IMR-90 (cell line): ENCODE results near the gene TTC9. TPM values are rescaled to one million over a fixed set of nuclear protein-coding genes. Genes with fewer than 3 reads are reported as not detected.

Source experiments
- ATAC-seq: fragments of 200-7000 bp; cut with Tn5 transposase; 2 replicates; pipeline ENCODE4 v1.9.1; 2020; ENCODE audit warnings: low read depth, mild to moderate bottlenecking, moderate library complexity
- BruUV-seq: library from RNA; stranded (reverse); fragments of 400-500 nt; replicated peaks from 2 replicates; lab custom pipeline; 2021; lab: Mats Ljungman, UMichigan
- CTCF ChIA-PET: fragments of 300-600 bp; formaldehyde crosslinking; extraction: SDS; loops from one replicate; lab custom pipeline; 2021; ENCODE audit warnings: antibody characterized with exemption; lab: Yijun Ruan, JAX
- POLR2A ChIA-PET: fragments of 300-600 bp; sonication (Branson Sonifier 250); formaldehyde crosslinking; loops from one replicate; lab custom pipeline; 2022; ENCODE audit warnings: antibody characterized with exemption; ENCODE audit not compliant: unreplicated experiment; lab: Charles Lee
- DNase-seq: peaks from one replicate; pipeline ENCODE4 v3.0.0; 2013
- H2AFZ ChIP-seq: replicated peaks from 2 replicates; pipeline ENCODE3; 2013; ENCODE audit warnings: low read length, mild to moderate bottlenecking; ENCODE audit not compliant: poor library complexity
- H2AK5ac ChIP-seq: 2 replicates; pipeline ENCODE4 v1.6.1; 2013; ENCODE audit warnings: low read depth, low read length, inconsistent platforms
- H2AK9ac ChIP-seq: replicated peaks from 2 replicates; pipeline ENCODE3; 2013; ENCODE audit warnings: mild to moderate bottlenecking, low read depth, low read length, moderate library complexity; ENCODE audit not compliant: poor library complexity
- H2BK120ac ChIP-seq: 2 replicates; pipeline ENCODE4 v1.6.1; 2013; ENCODE audit warnings: low read depth, low read length, inconsistent platforms
- H2BK15ac ChIP-seq: 3 replicates; pipeline ENCODE4 v1.6.1; 2013; ENCODE audit warnings: low read depth, low read length, inconsistent platforms
- H2BK20ac ChIP-seq: 2 replicates; pipeline ENCODE4 v1.6.1; 2013; ENCODE audit warnings: low read depth, mild to moderate bottlenecking, inconsistent platforms, low read length, moderate library complexity
- H2BK5ac ChIP-seq: 2 replicates; pipeline ENCODE4 v1.6.1; 2013; ENCODE audit warnings: mild to moderate bottlenecking, low read depth, low read length, inconsistent platforms; ENCODE audit not compliant: poor library complexity, severe bottlenecking
- H3K14ac ChIP-seq: replicated peaks from 2 replicates; pipeline ENCODE4 v1.6.1; 2013; ENCODE audit warnings: low read depth, low read length, inconsistent platforms
- H3K18ac ChIP-seq: 2 replicates; pipeline ENCODE4 v1.6.1; 2013; ENCODE audit warnings: low read depth, low read length, control low read depth
- H3K23ac ChIP-seq: 2 replicates; pipeline ENCODE4 v1.6.1; 2013; ENCODE audit warnings: low read depth, low read length, inconsistent platforms
- H3K27ac ChIP-seq: 2 replicates; pipeline ENCODE4 v1.5.1; 2013; ENCODE audit warnings: mild to moderate bottlenecking, control low read depth, low read length; ENCODE audit not compliant: insufficient read depth
- H3K27me3 ChIP-seq: 2 replicates; pipeline ENCODE4 v1.6.1; 2013; ENCODE audit warnings: low read length; ENCODE audit not compliant: control insufficient read depth, insufficient read depth
- H3K36me3 ChIP-seq: 2 replicates; pipeline ENCODE4 v1.6.1; 2013; ENCODE audit warnings: low read length, mixed read lengths; ENCODE audit not compliant: control insufficient read depth, insufficient read depth
- H3K4ac ChIP-seq: 2 replicates; pipeline ENCODE4 v1.6.1; 2013; ENCODE audit warnings: low read depth, low read length, inconsistent platforms
- H3K4me1 ChIP-seq: 2 replicates; pipeline ENCODE4 v1.6.1; 2013; ENCODE audit warnings: low read length, mixed read lengths; ENCODE audit not compliant: control insufficient read depth, insufficient read depth
- H3K4me2 ChIP-seq: 2 replicates; pipeline ENCODE4 v1.6.1; 2013; ENCODE audit warnings: low read depth, mild to moderate bottlenecking, control low read depth, low read length, moderate library complexity
- H3K4me3 ChIP-seq: 2 replicates; pipeline ENCODE4 v1.5.1; 2013; ENCODE audit warnings: low read depth, mild to moderate bottlenecking, control low read depth, low read length, moderate library complexity; ENCODE audit not compliant: insufficient read depth
- H3K56ac ChIP-seq: 2 replicates; pipeline ENCODE4 v1.6.1; 2013; ENCODE audit warnings: low read length, inconsistent platforms; ENCODE audit not compliant: insufficient read depth; ENCODE audit errors: extremely low read depth
- H3K79me1 ChIP-seq, 2 experiments: 2 replicates each; pipeline ENCODE4 v1.6.1; 2013; ENCODE audit warnings: low read length in 2 of 2, inconsistent platforms in 1 of 2, low read depth in 1 of 2
- H3K9ac ChIP-seq: 2 replicates; pipeline ENCODE4 v1.6.1; 2013; ENCODE audit warnings: low read depth, low read length, control low read depth
- H3K9me1 ChIP-seq: 2 replicates; pipeline ENCODE4 v1.6.1; 2013; ENCODE audit warnings: low read length, inconsistent platforms; ENCODE audit not compliant: insufficient read depth
- H3K9me3 ChIP-seq: 2 replicates; pipeline ENCODE4 v1.6.1; 2013; ENCODE audit warnings: low read length; ENCODE audit not compliant: control insufficient read depth, insufficient read depth
- H4K20me1 ChIP-seq: 2 replicates; pipeline ENCODE4 v1.6.1; 2013; ENCODE audit warnings: low read length, inconsistent platforms; ENCODE audit not compliant: insufficient read depth
- H4K5ac ChIP-seq: 2 replicates; pipeline ENCODE4 v1.6.1; 2013; ENCODE audit warnings: mild to moderate bottlenecking, low read depth, low read length, control low read depth
- H4K8ac ChIP-seq, 2 experiments: 2 replicates each; pipeline ENCODE4 v1.6.1; 2013; ENCODE audit warnings: low read depth in 2 of 2, low read length in 2 of 2, control low read depth in 1 of 2, inconsistent platforms in 1 of 2
- H4K91ac ChIP-seq: 2 replicates; pipeline ENCODE4 v1.6.1; 2013; ENCODE audit warnings: low read depth, low read length, inconsistent platforms; ENCODE audit not compliant: insufficient read depth
- BHLHE40 ChIP-seq: fragments of 150-350 bp; IDR thresholded peaks from 2 replicates; pipeline ENCODE4 v1.6.1; 2016; ENCODE audit warnings: mild to moderate bottlenecking, low read depth, low read length
- CEBPB ChIP-seq: IDR thresholded peaks from 2 replicates; pipeline ENCODE4 v1.6.1; 2012; ENCODE audit warnings: low read depth, low read length, improper control_type of control experiment
- CHD1 ChIP-seq: IDR thresholded peaks from 2 replicates; pipeline ENCODE4 v1.6.1; 2012; ENCODE audit warnings: low read depth, low read length, improper control_type of control experiment
- ELK1 ChIP-seq: fragments of 150-350 bp; IDR thresholded peaks from 2 replicates; pipeline ENCODE4 v1.6.1; 2016; ENCODE audit warnings: low read depth, mild to moderate bottlenecking, low read length, moderate library complexity, borderline replicate concordance
- FOS ChIP-seq: fragments of 150-350 bp; IDR thresholded peaks from 2 replicates; pipeline ENCODE4 v1.6.1; 2016; ENCODE audit warnings: low read depth, low read length
- MAFK ChIP-seq: IDR thresholded peaks from 2 replicates; pipeline ENCODE4 v1.6.1; 2012; ENCODE audit warnings: low read depth, low read length, improper control_type of control experiment
- MAZ ChIP-seq: IDR thresholded peaks from 2 replicates; pipeline ENCODE4 v1.6.1; 2012; ENCODE audit warnings: low read depth, mild to moderate bottlenecking, low read length, improper control_type of control experiment, moderate library complexity, borderline replicate concordance
- MXI1 ChIP-seq: IDR thresholded peaks from 2 replicates; pipeline ENCODE4 v1.6.1; 2012; ENCODE audit warnings: low read depth, mild to moderate bottlenecking, low read length, moderate library complexity, borderline replicate concordance
- NFE2L2 ChIP-seq: fragments of 150-350 bp; IDR thresholded peaks from 2 replicates; pipeline ENCODE4 v1.6.1; 2016; ENCODE audit warnings: low read depth, mild to moderate bottlenecking, low read length
- POLR2A ChIP-seq: IDR thresholded peaks from 2 replicates; pipeline ENCODE4 v1.6.1; 2012; ENCODE audit warnings: mild to moderate bottlenecking, low read depth, low read length
- RAD21 ChIP-seq: IDR thresholded peaks from 2 replicates; pipeline ENCODE4 v1.6.1; 2012; ENCODE audit warnings: low read length, improper control_type of control experiment
- RCOR1 ChIP-seq: IDR thresholded peaks from 2 replicates; pipeline ENCODE4 v1.6.1; 2012; ENCODE audit warnings: mild to moderate bottlenecking, low read length, improper control_type of control experiment; ENCODE audit not compliant: insufficient replicate concordance
- RFX5 ChIP-seq: IDR thresholded peaks from 2 replicates; pipeline ENCODE4 v1.8.0; 2012; ENCODE audit warnings: low read depth, mild to moderate bottlenecking, low read length, moderate library complexity
- SMC3 ChIP-seq: fragments of 150-350 bp; IDR thresholded peaks from 2 replicates; pipeline ENCODE4 v1.6.1; 2016; ENCODE audit warnings: low read depth, mild to moderate bottlenecking, antibody characterized with exemption, low read length, moderate library complexity
- USF2 ChIP-seq: fragments of 150-350 bp; IDR thresholded peaks from 2 replicates; pipeline ENCODE4 v1.6.1; 2017; ENCODE audit warnings: mild to moderate bottlenecking, antibody characterized with exemption, low read length, low read depth
- WGBS, 2 experiments: methylation state at CpG; one replicate each; pipeline versions ENCODE4 v1.1.5 to v1.1.7; 2013; ENCODE audit warnings: missing lambda C conversion rate in 2 of 2; ENCODE audit not compliant: insufficient read length in 1 of 2; ENCODE audit errors: extremely low coverage in 2 of 2; 5-methylcytosine and 5-hydroxymethylcytosine counted together
- dilution Hi-C: fragments of 300-500 bp; cut with HindIII; formaldehyde crosslinking; loops from one replicate; pipeline ENCODE4 v1.14.3; 2018; ENCODE audit warnings: low sequenced_read_pairs; ENCODE audit not compliant: unreplicated experiment
- in situ Hi-C: fragments of 300-500 bp; cut with MboI; formaldehyde crosslinking; loops from 3 replicates; pipeline ENCODE4 v1.14.3; 2019; ENCODE audit warnings: low sequenced_read_pairs, inconsistent platforms, mixed read lengths
- intact Hi-C: fragments of 100-400 bp; cut with micrococcal nuclease; formaldehyde crosslinking; loops from 2 replicates; pipeline ENCODE4 v1.10.0; 2022
- polyA plus RNA-seq, 3 experiments: library from polyadenylated mRNA; depleted of rRNA; stranded (reverse); fragments of >200 nt; gene quantifications; 2 replicates each; pipeline ENCODE4 v1.2.3, GENCODE V29; 2012; ENCODE audit warnings: low replicate concordance in 1 of 3
- total RNA-seq: library from RNA; depleted of rRNA; stranded (reverse); fragments of >200 nt; gene quantifications from 2 replicates; pipeline ENCODE4 v1.2.3, GENCODE V29; 2012
- TF ChIP-seq, protein P1 (sequence below): conservative IDR thresholded peaks from 2 replicates; pipeline ENCODE4 v1.5.1; 2012; ENCODE audit warnings: mild to moderate bottlenecking, low read depth, low read length, improper control_type of control experiment

TTC9 gene
- total and polyA plus RNA-seq, 2 of the 4 experiments (the other 2 are of a cell fraction), result 0.02 TPM; not detected in 1

DNA sequence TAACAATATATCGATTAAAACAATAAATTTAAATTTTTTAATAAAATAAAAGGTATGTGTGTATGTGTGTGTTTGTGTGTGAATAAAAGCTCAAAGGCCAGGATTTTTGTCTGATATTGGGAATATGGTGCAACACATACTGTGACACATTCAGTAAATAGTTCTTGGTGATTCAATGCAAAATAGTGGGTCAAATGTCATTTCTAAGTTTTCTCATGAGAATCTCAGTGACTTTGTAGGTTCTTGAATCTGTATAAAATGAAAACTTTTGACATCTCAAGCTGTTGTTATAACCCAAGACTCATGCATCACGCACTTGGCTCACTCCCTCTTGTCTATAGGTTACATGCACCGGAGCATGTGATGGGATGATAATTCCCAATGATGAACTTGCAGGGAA lies 25.1 kb upstream of the TTC9 start:
- no peaks in the 10 kb centered on the region for H3K9me1 ChIP-seq
- no peak overlapping the region for H4K8ac ChIP-seq
- BruUV-seq, result no TSS peak
- no peaks in the 10 kb centered on the region for H3K36me3 ChIP-seq
- no peak overlapping the region for H4K91ac ChIP-seq
- H3K79me1 ChIP-seq, result no peaks in the 10 kb centered on the region
- no peak overlapping the region for H3K14ac ChIP-seq
- no peak overlapping the region for H2AK9ac ChIP-seq
- H2AK5ac ChIP-seq, result no peak overlapping the region
- CTCF ChIA-PET, result interaction anchor here (0.9 kb wide), 1 partner anchor 188 kb away, joined by 3 read pairs; no protein-coding TSS in a partner anchor
- no peak overlapping the region for H2BK15ac ChIP-seq
- H3K4me1 ChIP-seq, result no peaks in the 10 kb centered on the region
- no peak overlapping the region for H2BK5ac ChIP-seq
- no peak overlapping the region for H3K4ac ChIP-seq
- H2BK120ac ChIP-seq, result no peak overlapping the region
- dilution Hi-C loops (no loop called here), intact Hi-C loops (no loop called here), in situ Hi-C loops (loop anchor here (25.0 kb wide), 1 partner anchor 346 kb away; no protein-coding TSS in a partner anchor)
- WGBS, 2 experiments, result no CpG with 5 or more reads among the region's 3 CpGs
- no peak overlapping the region for H2AFZ ChIP-seq
- DNase-seq (no peak), ATAC-seq (no peak)
- no peaks in the 10 kb centered on the region for H4K20me1 ChIP-seq
- no peak overlapping the region for H4K5ac ChIP-seq
- H3K27me3 ChIP-seq, result peaks cover 3% of the 10 kb centered on the region
- POLR2A ChIA-PET, result no interaction called here
- no peak overlapping the region for H3K18ac ChIP-seq
- H3K56ac ChIP-seq, result no peak overlapping the region
- no peak overlapping the region for H2BK20ac ChIP-seq
- no peak for TF ChIP-seq BHLHE40
- TF ChIP-seq FOS, result no peak
- no peak for TF ChIP-seq USF2
- no peak for TF ChIP-seq CEBPB
- no peak for TF ChIP-seq MAZ
- TF ChIP-seq RAD21, result no peak
- TF ChIP-seq MXI1, result no peak
- no peak for TF ChIP-seq MAFK
- no peak for TF ChIP-seq SMC3
- TF ChIP-seq NFE2L2, result no peak
- no peak for TF ChIP-seq POLR2A
- no peak for TF ChIP-seq CHD1
- no peak for TF ChIP-seq RFX5
- TF ChIP-seq RCOR1, result no peak
- no peak for TF ChIP-seq ELK1
- TF ChIP-seq, protein P1, sequence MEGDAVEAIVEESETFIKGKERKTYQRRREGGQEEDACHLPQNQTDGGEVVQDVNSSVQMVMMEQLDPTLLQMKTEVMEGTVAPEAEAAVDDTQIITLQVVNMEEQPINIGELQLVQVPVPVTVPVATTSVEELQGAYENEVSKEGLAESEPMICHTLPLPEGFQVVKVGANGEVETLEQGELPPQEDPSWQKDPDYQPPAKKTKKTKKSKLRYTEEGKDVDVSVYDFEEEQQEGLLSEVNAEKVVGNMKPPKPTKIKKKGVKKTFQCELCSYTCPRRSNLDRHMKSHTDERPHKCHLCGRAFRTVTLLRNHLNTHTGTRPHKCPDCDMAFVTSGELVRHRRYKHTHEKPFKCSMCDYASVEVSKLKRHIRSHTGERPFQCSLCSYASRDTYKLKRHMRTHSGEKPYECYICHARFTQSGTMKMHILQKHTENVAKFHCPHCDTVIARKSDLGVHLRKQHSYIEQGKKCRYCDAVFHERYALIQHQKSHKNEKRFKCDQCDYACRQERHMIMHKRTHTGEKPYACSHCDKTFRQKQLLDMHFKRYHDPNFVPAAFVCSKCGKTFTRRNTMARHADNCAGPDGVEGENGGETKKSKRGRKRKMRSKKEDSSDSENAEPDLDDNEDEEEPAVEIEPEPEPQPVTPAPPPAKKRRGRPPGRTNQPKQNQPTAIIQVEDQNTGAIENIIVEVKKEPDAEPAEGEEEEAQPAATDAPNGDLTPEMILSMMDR, result no peak
- H3K23ac ChIP-seq, result no peak overlapping the region
- H3K9ac ChIP-seq, result no peak overlapping the region
- H3K27ac ChIP-seq, result no peak overlapping the region
- no peak overlapping the region for H3K4me3 ChIP-seq
- H3K9me3 ChIP-seq, result no peaks in the 10 kb centered on the region
- H3K4me2 ChIP-seq, result no peak overlapping the region
